Heart left ventricle (tissue), 13 donors: ENCODE data around the gene SFT2D2.

Experiments used
- POLR2A ChIP-seq, 2 donors: fragments of 450-650 bp; IDR thresholded peaks; one replicate each; pipeline ENCODE4 v1.6.1; 2017; ENCODE audit warnings: antibody characterized with exemption in 2 of 2, mild to moderate bottlenecking in 2 of 2, moderate library complexity in 2 of 2
- TF ChIP-seq, protein P1 (sequence below), 12 donors: fragments of 200-600 bp; sonication (generic) in 4 of 12; IDR thresholded peaks; one replicate each; pipeline versions ENCODE4 v1.5.0 to v1.8.0; 2018 to 2022; ENCODE audit warnings: antibody characterized with exemption in 12 of 12, mild to moderate bottlenecking in 5 of 12
- donor health status: ischemic (EF 13 %, LVEDD 7.1; RV severe dilation, severe dysfunction).
- donor health status: DM: no; HTN: yes; CAD: no.
- donor health status: DM: no; HTN: no; CAD: no.
- donor health status: ischemic (EF 25% LVEDD 6.9; RV normal size, moderate dysfunction).
- donor health status: ischemic (EF 25% LVEDD 5.7; RV mildly dilated, moderate dysfunction).
- donor health status: ischemic (EF 35%, LVEDD 5.7; RV mildly dilated, moderate dysfunction).
- donor health status: nonischemic (EF 11% LVEDD 7.7; RV severe dilation, severe dysfunction).
- donor health status: DM: yes; HTN: yes; CAD: no.
- donor health status: PGD.
- donor health status: ischemic (EF 29% LVEDD 5.4; RV normal size, mild dysfunction).
- donor health status: nonischemic (EF 23%, LVEDD 6.1; RV moderate dilation, normal function).

DNA sequence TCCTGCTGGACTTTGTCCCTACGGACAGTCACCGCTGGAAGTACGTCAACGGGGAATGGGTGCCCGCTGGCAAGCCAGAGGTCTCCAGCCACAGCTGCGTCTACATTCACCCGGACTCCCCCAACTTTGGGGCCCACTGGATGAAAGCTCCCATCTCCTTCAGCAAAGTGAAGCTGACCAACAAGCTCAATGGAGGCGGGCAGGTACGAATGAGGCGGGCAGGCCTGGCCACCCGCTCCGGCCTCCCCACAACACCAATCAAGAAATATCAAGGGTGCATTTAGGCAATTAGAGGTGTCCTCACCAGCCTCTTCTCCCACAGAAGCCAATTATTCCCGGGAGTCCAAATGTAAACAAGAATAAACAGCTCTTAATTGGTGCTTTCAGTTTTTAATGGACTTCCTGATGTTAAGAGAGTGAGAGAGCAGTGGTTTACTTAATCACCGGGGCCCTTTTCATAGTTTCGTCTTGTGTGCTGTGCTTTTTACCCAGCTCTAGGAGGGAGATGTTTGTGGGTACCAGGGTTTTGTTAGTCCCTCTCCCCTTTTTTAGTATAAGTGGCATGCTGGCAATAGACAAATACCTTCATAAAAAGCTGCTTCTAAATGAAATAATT is 65.5 kb downstream of the SFT2D2 start:
- TF ChIP-seq, protein P1, sequence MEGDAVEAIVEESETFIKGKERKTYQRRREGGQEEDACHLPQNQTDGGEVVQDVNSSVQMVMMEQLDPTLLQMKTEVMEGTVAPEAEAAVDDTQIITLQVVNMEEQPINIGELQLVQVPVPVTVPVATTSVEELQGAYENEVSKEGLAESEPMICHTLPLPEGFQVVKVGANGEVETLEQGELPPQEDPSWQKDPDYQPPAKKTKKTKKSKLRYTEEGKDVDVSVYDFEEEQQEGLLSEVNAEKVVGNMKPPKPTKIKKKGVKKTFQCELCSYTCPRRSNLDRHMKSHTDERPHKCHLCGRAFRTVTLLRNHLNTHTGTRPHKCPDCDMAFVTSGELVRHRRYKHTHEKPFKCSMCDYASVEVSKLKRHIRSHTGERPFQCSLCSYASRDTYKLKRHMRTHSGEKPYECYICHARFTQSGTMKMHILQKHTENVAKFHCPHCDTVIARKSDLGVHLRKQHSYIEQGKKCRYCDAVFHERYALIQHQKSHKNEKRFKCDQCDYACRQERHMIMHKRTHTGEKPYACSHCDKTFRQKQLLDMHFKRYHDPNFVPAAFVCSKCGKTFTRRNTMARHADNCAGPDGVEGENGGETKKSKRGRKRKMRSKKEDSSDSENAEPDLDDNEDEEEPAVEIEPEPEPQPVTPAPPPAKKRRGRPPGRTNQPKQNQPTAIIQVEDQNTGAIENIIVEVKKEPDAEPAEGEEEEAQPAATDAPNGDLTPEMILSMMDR (IDR thresholded peaks at IDR 0.05), result no peak
- TF ChIP-seq POLR2A (IDR thresholded peaks at IDR 0.05), result no peak
